GOT3 (cell line): ENCODE measurements around the gene NME4.
A peak's percentile ranks its signal among the peaks of the same experiment; 100 is the strongest.

ENCODE experiments used
- DNase-seq: peaks from one replicate; lab custom pipeline; 2025; ENCODE audit warnings: mixed read lengths; lab: John Stamatoyannopoulos, UW

Gene NME4

DNA sequence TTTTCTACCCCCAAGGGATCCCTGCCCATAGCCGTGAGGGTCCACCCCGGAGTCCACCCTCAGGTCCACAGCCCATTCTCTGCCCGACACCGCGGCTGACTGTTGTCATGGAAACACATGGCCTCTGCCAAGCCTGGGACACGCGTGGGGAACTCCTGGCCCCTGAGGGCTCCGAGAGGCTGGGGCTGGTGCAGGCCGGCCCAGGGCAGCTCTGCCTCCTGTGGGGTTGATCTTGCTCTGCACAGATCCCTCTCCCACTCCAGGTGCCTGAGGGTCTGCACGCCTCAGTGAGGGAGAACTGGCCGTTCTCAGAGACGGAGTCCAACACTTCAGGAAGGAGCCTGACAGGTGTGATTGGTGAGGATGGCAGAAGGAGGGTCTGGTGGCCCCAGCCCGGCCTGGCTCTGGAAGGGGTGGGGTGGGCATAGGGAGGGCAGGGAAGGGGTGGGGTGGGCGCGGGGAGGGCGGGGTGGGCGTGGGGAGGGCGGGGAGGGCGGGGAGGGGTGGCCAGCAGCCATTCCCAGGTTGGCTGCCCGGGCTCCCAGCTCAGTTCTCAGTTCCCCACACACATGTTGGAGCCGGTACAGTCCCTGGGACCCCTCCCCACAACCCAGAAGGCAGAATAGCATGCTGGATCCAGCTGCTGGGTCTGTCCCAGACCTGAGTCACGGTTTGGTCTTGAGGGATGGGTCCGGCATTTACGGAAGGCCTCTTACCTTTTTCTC, 33.1 kb upstream of the NME4 start:
- DNase-seq, result no peak

DNA sequence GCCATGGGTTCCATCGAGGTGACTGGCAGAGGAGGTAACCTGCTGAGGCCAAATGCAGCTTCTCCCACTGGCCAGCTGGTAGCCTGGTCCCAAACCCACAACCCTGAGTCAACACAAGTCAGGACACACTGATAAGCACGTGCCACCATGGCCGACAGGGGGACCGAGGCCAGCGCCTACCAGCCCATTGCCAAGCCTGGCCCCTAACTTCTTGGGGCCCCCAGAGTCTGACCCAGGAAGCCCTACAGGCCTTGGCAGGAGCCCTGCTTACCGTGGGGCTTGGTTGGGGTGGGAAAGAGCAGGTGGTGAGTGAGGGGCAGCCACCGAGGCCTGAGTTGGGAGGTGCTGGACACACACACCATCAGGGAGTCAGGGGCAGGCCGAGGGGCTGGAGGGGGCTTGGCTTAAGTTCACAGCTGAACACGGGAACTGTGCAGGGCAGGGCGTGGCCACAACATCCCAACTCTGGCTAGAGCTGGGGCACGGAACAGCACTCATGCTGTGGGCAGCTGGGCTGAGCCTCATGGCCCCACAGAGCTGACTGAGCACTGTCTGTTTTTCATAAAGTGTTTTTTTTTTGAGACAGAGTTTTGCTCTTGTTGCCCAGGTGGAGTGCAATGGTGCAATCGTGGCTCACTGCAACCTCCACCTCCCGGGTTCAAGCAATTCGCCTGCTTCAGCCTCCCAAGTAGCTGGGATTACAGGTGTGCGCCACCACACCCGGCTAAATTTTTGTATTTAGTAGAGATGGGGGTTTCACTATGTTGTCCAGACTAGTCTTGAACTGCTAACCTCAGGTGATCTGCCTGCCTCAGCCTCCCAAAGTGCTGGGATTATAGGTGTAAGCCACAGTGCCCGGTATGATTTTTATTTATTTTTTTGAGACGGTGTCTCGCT, 32.2 kb upstream of the NME4 start:
- DNase-seq, result no peak

DNA sequence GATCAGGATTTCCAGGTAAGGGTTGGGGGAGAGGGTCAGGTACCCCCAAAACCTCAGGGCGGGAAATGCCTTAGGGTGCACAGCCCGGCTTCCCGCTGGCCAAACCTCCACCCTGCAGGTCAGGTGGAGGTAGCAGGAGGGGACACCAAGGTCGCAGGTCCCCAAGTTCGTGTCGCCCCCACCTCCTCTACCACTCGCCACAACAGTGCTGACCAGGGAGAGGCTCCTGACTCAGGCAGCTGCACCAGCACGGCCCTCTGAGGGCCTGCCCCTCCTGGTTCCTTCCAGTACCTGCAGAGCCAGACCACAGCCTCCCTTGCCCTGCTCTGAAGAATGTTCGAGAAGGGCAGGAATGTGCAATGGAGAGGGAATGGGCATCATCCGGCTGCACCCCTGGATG, 30.5 kb upstream of the NME4 start:
- no peak for DNase-seq

DNA sequence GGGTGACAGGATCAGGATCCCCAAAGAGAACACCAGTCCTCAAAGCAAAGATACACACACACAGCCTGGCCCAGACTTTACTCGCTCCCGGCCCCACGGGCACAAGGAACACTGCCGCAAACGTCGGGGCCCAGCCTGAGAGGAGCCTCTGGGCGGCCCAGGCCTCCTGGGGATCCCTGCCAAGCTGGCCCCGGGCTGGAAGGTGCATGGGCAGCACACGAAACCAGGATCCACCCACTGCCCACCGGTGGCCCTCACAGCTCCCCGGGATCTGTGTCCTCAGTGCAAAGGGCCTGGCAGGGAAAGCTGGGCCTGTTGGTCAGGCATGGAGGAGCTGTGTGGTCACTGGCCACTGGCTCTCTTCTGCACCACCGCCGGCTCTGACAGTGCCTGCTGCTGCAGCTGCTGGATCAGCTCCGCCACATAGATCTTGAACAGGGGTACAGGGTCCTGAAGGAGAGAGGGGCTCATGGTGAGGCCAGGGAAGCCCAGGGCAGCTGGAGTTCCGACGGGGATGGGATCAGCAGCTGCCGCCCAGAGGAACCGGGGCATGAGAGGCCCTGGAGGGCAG, 29.6 kb upstream of the NME4 start:
- DNase-seq, result no peak

DNA sequence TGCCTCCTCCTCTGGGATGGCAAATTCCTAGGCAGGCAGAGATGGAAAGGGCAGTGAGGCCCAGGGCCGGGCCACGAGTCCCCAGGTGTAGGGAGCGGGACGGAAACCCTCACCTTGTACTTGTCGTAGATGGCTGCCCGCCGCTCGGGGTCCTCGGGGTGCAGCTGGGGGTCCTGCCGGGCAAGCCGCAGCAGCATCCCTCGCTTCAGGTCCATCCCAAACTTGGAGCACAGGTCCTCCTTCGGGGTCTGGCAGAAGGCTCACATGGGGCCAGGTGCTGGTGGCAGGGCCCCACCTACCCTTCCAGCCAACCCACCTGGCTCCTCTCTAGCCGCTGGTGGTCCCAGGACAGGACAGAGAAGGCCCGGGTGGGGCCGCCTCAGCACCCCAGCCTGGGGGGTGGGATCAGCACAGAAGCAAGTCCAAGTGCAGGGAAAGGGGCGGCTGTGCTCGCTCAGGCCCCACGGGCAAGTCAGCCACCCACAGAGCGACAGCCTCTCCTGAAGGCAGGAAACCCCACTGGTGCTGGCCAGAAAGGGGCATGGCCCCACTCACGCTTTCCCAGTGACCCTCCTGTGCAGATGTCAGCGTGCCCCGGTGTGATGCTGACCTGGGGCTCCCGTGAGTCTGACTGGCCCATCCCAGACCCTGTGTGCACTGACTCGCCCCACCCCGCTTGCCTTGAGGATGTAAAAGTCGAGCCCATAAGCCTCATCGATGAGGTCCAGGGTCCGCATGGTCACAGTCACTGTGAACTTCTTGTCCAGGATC, 28.4 kb upstream of the NME4 start:
- DNase-seq, result no peak

DNA sequence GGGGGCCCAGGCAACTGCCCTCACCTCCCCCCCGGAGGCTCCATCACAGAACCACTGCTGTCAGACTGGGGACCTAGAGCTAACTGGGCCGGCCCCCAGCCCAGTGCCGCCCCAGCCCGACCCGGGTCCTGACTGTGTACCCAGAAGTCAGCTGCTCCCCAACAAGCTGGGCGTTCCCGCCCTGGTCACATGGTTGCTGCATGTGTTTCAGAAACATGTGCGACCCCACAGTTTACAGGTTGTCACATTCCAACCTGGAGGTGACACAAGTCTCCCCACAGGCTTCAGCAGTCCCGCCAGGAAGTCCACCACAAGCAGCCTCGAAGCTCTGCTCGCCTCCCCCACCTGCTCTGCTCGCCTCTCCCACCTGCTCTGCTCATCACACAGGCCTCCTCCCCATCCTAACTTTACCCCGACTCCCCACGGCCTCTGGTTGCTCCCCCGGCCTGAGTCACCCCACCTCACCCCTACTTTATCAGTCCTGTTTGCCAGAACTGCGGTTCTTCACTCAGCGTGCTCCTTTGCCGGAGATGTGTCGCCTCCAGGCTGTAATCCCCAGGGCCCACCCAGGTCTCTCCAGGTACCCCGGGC, 27.6 kb upstream of the NME4 start:
- DNase-seq, result no peak

DNA sequence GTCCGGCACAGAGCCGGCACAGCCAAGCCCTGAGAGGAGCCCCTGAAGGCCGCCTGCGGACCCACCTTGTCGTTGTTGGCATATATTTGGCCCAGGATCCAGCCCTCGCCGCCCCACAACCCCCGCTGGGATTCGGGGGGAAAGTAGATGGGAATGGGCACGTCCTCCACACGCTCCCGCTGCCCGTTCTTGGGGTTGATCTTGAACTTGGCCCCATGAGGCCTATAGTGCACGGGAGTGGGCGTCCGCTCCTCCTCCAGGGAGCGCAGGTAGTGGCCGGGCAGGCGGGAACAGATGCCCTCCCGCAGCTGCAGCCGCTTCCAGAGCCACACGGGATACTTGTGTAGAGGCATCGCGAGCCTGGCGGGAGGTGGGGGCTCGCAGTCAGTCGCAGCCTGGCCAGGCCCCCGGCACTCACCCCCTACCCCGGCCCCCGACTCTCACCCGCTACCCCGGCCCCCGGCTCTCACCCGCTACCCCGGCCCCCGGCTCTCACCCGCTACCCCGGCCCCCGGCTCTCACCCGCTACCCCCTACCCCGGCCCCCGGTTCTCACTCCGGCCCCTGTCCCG, 27.0 kb upstream of the NME4 start:
- no peak for DNase-seq

DNA sequence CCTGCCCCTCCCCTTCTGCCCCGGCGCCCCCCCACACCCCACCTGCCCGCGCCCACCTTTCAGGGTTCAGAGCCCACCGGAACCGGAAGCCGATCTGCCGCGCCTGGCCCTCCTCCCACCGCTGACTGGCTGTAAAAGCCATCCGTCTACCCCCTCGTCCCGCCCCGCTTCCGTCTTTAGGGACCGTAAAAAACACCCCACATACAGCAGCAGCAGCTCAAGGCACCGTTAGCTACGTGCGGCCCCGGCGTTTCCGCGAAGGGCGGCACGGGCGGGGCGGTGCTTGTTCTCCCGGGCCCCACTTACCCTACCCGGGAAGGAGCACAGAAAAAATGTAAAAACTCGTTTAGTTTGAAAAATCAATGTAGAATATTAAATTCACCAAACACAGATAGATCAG, 26.6 kb upstream of the NME4 start, which contains the start of gene MRPL28:
Gene MRPL28 (minus strand): TSS at position 96 of the 400 bp plus-strand sequence. CDS start 320 bp downstream, outside the sequence.
- peak; percentile 80 for DNase-seq

DNA sequence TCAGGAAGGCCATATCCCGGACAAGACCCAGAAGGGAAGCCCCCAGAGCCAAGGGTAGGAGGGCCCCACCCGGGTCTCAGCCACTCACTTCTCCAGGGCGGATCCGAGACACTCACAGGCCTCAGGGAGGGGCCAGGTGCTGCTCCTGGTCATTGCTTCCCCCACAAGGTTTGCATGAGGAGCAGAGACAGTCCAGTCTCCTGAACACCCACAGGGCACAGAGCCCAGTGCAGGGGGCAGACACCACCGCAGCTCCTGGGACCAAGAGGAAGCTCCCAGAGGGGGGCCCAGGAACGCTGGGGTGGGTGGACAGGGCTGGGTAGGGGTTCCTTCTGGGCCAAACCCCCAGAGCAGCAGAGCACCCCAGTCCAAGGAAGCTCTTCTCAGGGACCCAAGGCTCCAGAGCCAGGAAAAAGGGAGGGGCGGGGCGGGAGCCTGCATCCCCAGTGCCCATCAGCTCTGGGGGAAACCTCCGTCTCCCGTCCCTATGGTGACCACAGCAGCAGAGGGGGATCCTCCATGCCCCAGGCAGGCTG, 26.0 kb upstream of the NME4 start:
- no peak for DNase-seq

DNA sequence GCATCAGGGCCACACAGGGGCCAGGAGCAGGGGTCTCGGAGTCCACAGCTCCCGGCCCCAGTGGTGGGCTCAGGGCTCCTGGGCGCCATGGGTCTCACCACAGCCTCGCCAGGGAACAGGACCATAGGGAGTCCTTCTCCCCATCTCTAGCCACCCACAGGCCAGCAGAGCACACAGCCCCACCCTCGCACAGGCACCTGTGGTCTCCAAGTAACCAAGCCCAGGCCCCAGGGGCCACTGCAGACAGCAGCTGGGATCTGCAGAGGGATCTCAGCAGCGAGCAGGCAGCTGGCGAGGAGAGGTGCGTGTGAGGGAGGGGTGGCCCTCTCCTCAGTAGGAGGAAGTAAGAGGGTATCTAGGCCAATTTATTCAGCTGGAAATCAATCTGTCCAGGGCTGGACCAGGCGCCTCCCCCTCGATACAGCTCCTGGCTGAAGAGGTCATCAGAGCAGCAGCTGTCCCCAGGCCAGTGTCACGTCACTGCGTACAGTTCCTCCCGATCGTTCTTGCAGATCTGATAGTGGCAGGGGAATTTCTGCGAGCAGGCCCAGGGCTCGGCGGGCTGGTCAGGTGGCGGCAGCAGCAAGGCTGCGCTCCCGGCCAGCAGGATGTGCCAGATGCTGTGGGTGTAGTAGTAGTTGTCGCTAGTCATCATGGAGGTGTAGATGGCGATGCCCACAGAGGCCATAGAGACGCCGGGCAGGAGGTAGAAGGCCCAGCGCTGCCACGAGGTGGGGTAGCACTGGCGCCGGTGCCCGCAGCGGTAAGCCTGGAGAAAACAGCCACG, 25.3 kb upstream of the NME4 start:
- DNase-seq, result no peak

DNA sequence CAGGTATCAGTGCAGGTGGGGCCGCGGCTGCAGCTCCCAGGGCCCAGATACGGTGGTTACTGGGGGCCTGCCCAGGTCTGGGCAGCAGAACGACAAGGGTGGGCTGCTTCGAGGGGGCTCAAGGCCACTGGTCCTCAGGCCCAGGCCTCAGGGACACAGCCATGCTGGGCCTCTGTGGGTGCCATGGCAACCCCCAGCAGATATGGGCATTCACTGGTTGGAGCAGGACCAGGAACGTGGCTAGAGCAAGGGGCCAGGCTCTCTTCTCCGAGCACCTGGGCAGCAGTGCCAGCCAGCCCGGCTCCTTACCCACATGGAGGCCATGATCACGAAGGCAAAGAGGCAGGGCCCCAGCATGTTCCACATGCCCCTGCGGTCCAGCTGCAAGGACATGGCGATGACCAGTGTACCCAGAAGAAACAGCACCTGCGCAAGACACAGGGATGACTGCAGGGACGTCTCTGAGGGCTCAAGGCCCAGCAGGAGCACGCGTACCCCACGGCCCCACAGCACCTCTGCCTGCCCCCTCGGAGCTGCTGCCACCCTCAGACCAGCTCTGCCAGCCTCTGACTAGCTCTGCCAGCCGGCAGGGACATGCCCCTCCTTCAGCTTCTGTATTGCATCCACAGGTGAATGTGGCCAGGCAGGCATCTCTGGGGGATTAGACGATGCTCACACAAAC, 24.6 kb upstream of the NME4 start:
- DNase-seq, result no peak

DNA sequence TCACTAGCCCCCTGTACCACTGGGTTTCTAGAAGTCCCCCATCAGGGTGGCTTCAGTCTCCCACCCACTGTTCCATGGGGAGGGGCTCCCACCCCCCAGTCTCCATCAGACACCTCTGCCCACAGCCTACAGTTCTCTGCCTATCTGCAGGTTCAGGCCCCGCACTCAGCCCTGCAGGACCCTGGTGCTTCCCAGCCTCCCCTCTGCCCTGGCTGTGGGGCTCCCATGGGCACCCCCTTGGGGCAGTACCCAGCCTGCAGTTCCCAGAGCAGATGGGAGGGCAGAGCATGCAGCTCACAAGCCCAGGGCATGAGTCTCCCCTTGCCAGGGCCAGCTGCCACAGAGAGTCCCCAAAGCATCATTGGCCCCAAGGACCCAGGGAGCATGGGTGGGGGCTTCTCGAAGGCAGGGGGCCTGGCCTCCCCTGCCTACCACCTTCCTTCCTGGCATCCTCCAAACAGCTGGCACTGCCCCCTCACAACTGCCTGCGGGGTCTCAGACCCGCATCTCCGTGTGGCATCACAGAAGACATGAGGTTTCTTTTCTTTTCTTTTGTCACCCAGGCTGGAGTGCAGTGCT, 23.9 kb upstream of the NME4 start:
- no peak for DNase-seq

DNA sequence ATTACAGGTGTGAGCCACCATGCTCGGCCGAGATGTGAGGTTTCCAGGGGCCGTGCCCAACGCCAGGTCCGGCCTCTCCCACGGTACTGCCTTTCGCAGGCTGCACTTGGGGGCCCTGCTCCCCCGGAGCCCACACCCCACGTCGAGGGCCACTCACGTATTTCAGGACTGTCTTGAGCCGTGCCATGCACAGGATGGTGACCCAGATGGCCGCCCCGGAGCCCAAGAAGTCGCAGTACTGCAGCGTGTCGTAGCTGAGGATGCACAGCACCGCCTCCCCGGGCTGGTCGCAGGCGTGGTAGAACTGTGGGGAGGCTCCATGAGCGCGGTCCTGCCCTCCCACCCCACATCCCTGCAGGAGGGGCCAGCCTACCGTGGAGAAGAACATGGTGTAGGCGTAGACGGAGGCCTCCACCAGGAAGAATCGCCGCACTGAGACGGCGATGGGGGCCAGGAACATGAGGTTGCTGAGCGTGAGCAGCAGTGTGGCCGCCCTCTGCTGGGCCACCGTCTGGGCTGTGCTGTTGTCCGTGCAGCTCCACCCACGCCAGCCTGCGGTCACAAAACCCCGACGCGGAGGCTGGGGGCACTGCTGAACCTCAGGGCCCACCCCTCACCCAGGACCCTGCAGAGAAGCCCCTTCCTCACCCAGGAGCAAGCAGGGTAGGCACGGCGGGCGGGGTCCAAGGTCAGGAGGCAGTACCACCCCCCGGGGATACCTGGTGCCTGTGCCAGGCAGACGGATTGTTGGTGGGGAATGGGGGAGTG, 23.0 kb upstream of the NME4 start:
- DNase-seq, result no peak

DNA sequence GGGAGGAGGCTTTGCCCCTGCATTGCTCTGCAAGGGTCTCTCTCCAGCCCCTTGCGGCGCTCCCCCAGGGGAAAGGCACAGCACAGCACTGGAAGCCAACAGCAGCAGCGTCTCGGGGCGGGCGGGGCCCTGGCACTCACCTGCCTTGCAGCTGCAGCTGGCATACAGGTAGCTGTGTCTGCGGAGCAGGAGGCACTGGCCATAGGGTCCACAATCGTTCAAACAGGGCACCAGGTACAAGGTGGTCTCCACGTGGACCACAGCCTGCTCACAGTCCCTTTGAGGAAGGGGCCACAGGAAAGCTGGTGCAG, 22.4 kb upstream of the NME4 start:
- DNase-seq, result no peak

DNA sequence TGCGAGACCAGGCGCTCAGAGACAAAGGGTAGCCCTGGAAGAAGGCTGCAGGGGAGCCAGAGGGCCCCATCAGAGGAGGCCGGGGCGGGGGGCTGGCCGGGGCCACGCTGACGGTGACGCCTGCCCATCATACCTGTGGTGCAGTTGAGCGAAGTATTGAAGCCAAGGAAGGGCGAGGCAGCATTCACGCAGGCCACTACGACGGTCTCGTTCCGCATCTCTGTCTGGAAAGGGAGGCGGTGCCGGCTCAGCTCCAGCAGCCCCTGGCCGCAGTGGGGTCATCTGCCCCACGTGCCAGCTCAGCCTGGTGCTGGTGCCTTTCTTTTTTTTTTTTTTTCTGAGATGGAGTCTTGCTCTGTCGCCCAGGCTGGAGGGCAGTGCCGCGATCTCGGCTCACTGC, 21.8 kb upstream of the NME4 start:
- DNase-seq, result no peak

DNA sequence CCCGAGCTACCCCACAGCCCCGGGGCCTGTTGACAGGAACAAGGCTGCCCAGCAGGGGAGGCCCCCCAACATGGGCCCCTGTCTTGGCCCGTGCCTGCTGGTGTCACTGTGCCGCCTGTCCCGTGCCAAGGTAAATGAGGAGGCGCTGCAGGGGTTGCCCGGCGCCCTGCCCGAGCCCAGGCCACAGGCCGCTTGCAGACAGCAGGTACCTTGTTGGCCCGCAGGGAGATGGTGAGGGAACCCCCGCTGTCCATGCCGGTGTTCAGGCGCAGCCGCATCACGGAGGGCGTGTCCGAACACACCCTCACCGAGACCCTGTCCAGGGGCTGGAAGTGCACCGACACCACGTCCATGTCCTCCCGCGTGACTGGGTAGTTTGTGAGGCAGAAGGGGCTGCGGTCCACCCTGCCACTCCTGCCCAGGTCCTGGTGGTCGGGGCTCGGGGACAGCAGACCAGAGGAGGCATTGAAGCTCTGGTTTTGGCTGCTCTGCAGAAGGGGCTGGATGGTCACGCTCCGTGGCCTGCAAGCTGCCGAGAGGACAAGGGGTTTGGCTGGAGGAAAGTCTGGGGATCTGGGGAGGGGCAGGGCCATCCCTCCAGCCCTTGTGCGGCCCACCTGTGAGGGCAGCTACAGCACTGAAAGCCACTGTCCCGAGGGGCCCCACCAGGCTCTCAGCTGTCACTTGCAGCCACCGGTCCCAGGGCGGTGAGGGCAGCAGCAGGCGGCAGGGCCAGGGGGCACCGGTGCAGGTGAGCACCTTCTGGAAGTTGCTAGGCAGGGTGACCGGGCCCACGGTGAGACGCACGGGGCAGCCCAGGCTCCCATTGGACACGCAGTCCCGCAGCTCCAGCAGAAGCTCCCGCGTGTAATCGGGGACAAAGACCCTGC, 20.8 kb upstream of the NME4 start:
- no peak for DNase-seq

DNA sequence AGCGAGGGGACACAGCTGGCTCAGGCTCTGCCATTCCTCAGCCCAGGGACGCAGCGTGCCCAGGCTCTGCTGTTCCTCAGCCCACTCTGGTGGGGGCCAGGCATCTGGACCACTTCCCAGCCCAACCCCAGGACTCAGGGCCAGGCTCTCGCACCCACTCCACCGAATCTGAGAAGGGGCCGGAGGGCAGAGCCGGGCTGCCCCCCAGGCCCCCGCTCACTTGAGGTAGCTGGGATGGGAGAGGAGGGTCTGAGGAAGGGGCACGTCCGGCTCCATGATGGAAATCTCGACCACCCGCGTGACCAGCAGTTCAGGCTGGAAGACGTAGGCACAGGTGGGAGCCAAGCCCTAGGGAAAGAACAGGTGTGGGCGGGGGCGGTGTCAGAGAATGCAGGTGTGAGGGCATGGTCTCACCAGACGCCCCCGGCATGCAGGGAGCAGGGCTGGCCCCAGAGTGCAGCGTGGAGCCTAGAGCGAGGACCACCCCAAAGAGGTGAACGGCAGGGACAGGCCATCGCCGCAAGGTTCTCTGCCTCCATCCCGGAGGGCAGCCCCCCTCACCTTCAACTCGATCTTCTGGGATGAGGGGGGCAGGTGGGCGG, 20.1 kb upstream of the NME4 start:
- DNase-seq, result no peak
